Ovary (tissue), 3 donors: ENCODE results near the gene CNDP1.

Experiments used
- EP300 ChIP-seq: sonication (generic); formaldehyde crosslinking; IDR thresholded peaks from one replicate; pipeline ENCODE4 v1.6.1; 2017; ENCODE audit warnings: antibody characterized with exemption
- POLR2A ChIP-seq: fragments of 450-650 bp; IDR thresholded peaks from one replicate; pipeline ENCODE4 v1.6.1; 2017; ENCODE audit warnings: antibody characterized with exemption, mild to moderate bottlenecking, moderate library complexity
- TF ChIP-seq, protein P1 (sequence below), 3 donors: fragments of 450-650 bp in 2 of 3; fragments of 200-600 bp in 1 of 3; IDR thresholded peaks; one replicate each; pipeline versions ENCODE4 v1.5.1 to v1.8.0; 2016 to 2022; ENCODE audit warnings: antibody characterized with exemption in 3 of 3, mild to moderate bottlenecking in 1 of 3
- donor health status: DM: no; HTN: no; CAD: no.

DNA sequence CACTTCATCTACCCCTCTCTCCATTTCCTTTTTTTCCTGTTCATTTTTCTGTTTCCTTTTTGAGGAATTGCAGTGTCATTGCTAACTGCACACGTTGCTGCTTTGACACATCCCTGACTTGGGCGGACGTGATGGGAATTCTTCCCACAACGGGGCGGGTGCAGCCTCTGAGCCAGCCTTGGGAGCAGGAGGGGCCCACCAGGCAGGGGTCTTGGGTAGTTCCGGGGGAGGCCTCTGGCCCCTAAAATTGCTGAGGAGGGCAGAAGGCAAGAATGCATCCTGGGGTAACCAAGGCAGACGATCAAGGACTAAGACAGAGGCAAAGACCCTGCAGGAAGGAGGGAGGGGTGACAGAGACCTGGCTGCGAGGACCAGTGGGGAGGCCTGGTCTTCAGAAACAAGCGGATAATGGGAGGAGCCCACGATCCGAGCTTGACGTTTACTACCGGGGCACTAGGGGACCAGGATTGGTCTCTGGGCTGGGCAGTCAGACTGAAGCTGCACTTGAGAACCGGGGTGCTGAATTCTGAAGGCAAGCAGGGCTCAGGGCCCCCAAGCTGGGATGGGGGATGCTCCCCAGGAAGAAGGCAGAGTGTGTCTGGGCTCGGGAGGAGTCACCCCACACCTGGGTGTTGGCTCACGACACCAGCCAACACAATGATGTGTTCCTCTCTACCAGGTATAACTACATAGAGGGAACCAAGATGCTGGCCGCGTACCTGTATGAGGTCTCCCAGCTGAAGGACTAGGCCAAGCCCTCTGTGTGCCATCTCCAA lies 14.8 kb upstream of the CNDP1 start:
- TF ChIP-seq, protein P1, sequence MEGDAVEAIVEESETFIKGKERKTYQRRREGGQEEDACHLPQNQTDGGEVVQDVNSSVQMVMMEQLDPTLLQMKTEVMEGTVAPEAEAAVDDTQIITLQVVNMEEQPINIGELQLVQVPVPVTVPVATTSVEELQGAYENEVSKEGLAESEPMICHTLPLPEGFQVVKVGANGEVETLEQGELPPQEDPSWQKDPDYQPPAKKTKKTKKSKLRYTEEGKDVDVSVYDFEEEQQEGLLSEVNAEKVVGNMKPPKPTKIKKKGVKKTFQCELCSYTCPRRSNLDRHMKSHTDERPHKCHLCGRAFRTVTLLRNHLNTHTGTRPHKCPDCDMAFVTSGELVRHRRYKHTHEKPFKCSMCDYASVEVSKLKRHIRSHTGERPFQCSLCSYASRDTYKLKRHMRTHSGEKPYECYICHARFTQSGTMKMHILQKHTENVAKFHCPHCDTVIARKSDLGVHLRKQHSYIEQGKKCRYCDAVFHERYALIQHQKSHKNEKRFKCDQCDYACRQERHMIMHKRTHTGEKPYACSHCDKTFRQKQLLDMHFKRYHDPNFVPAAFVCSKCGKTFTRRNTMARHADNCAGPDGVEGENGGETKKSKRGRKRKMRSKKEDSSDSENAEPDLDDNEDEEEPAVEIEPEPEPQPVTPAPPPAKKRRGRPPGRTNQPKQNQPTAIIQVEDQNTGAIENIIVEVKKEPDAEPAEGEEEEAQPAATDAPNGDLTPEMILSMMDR (IDR thresholded peaks at IDR 0.05): no peak
- no peak for TF ChIP-seq POLR2A
- no peak for TF ChIP-seq EP300
